Bronchial epithelial cell (primary cell): ENCODE results near the gene R3HDM1. TPM values are rescaled to one million over a fixed set of nuclear protein-coding genes. Genes with fewer than 3 reads are reported as not detected.

Experiments used
- DNase-seq: peaks from one replicate; pipeline ENCODE4 v3.0.0-alpha.2; 2010; ENCODE audit warnings: low read depth
- FAIRE-seq: peaks from 2 replicates; lab custom pipeline; 2011; peaks lifted over from hg19 to GRCh38; lab: Jason Lieb, UNC
- H3K27me3 ChIP-seq: 2 replicates; pipeline ENCODE4 v1.5.1; 2011; ENCODE audit warnings: low read length; ENCODE audit not compliant: control insufficient read depth, insufficient read depth
- H3K36me3 ChIP-seq: 2 replicates; pipeline ENCODE4 v1.5.1; 2011; ENCODE audit warnings: low read length; ENCODE audit not compliant: control insufficient read depth, insufficient read depth
- H3K4me3 ChIP-seq: 2 replicates; pipeline ENCODE4 v1.5.1; 2011; ENCODE audit warnings: mild to moderate bottlenecking, low read depth, low read length, control low read depth
- total RNA-seq: library from RNA; depleted of rRNA; stranded (reverse); fragments of >200 nt; gene quantifications from 2 replicates; pipeline ENCODE4 v1.2.1, GENCODE V29; 2014
- TF ChIP-seq, protein P1 (sequence below): IDR thresholded peaks from 2 replicates; pipeline ENCODE4 v1.5.1; 2011; ENCODE audit warnings: mild to moderate bottlenecking, moderate library complexity, low read length, control low read depth, inconsistent platforms; ENCODE audit not compliant: insufficient read depth, severe bottlenecking

R3HDM1 gene
- total RNA-seq, 1 donor from 2014 or later = 3.7 TPM

DNA sequence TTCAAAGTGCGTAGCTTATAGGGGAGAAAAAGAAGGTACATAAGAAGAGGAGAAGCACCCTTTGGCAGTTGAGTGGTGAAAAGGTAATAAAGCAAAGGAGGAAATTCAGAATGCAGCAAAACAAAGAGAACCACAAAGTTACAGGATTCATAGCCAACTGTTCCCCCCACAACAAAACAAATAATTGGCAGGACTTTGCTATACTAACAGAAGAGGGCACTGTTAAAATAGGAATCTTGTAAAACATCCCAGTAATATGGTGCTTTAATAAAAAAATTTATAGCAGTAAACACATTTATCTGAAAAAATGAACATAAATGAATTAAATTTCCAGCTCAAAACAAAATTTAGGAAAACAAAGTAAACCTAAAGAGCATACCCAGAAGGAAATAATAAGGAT is 42.3 kb downstream of the R3HDM1 start:
- H3K4me3 ChIP-seq = no peak overlapping the region
- H3K27me3 ChIP-seq = no peaks in the 10 kb centered on the region
- DNase-seq = no peak
- no peak for FAIRE-seq
- peaks cover 2% of the 10 kb centered on the region for H3K36me3 ChIP-seq
- TF ChIP-seq, protein P1, sequence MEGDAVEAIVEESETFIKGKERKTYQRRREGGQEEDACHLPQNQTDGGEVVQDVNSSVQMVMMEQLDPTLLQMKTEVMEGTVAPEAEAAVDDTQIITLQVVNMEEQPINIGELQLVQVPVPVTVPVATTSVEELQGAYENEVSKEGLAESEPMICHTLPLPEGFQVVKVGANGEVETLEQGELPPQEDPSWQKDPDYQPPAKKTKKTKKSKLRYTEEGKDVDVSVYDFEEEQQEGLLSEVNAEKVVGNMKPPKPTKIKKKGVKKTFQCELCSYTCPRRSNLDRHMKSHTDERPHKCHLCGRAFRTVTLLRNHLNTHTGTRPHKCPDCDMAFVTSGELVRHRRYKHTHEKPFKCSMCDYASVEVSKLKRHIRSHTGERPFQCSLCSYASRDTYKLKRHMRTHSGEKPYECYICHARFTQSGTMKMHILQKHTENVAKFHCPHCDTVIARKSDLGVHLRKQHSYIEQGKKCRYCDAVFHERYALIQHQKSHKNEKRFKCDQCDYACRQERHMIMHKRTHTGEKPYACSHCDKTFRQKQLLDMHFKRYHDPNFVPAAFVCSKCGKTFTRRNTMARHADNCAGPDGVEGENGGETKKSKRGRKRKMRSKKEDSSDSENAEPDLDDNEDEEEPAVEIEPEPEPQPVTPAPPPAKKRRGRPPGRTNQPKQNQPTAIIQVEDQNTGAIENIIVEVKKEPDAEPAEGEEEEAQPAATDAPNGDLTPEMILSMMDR = no peak

DNA sequence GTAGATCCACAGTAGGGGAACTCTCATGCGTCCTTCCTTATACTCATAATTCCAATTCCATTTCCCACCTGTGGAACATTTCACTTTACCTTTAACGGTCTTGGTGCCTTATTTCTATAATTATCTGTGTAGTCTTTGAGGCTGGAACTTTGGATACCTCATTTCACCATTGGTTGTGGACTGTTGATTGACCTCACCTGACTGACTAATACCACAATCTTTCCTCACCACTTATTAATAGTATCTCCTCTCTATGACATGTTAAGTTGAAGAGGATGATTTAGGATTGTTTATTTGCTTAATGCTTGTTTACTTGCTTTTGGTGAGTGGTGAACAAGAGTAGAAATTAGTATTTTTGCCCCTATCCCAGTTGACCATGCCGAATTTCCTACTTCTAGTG is 50.0 kb downstream of the R3HDM1 start:
- H3K4me3 ChIP-seq = no peak overlapping the region
- DNase-seq = no peak
- no peak for FAIRE-seq
- H3K27me3 ChIP-seq = no peaks in the 10 kb centered on the region
- TF ChIP-seq, protein P1 = no peak
- no peaks in the 10 kb centered on the region for H3K36me3 ChIP-seq

DNA sequence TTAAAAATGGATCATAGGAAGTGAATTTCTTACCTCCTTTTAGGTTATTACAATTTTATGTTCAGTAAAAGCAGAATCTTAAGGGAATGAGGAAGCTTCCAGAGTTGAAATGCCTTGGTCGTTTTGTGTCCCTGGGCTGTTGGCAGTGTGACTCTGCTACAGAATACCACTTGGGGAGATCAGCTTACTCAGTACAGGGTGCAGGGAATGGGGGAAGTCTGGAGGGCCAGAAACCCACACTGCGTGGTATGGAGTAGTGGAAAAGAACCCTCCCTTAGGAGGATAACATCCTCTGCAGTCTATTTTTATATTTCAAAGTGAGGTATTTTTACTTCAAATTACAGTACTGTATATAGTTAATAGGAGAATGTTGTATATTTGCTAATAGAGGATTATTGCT is 51.1 kb downstream of the R3HDM1 start:
- no peak overlapping the region for H3K4me3 ChIP-seq
- FAIRE-seq = no peak
- no peak for DNase-seq
- TF ChIP-seq, protein P1 = no peak
- H3K27me3 ChIP-seq = no peaks in the 10 kb centered on the region
- H3K36me3 ChIP-seq = no peaks in the 10 kb centered on the region

DNA sequence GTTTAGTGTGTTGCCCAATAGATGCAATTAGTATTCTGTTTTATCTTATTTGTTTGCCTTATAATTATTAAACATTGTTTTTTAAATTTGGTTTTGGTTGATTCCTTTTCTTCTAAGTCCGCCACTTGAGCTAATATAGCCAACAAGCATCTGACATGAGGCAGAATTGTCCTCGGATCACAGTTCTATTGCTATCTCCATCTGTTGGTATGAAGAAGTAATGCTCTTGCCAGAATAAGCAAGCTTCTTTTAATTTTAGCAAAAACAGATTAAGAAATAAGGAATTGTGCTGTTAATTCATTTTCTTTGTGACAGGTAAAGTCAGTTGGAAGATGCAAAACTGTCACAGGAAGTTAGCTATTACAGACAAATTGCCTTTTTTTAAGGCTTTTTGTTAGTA is 54.3 kb downstream of the R3HDM1 start:
- H3K27me3 ChIP-seq = no peaks in the 10 kb centered on the region
- no peak overlapping the region for H3K4me3 ChIP-seq
- DNase-seq (no peak), FAIRE-seq (no peak)
- no peaks in the 10 kb centered on the region for H3K36me3 ChIP-seq
- TF ChIP-seq, protein P1 = no peak

DNA sequence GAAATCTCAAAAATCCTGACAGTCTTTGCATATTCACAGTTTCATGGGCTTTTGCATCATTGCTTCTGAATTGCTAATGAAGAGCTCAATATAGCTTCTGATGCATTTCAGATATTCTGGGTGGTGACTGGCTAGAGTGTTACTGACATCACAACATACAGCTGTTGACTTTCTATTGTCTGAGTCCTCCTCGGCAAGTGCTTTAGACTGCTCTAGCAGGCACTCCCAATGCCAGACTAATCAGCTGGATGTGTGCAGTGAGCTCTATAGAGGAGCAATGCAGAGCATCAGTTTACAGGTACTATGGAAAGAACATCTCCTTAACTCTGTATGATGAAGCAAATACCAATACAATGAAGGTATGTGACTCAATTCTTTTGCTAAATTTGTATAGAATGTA is 54.9 kb downstream of the R3HDM1 start:
- no peak overlapping the region for H3K4me3 ChIP-seq
- FAIRE-seq (no peak), DNase-seq (peak; percentile 22)
- no peaks in the 10 kb centered on the region for H3K36me3 ChIP-seq
- H3K27me3 ChIP-seq = no peaks in the 10 kb centered on the region
- TF ChIP-seq, protein P1 = no peak

DNA sequence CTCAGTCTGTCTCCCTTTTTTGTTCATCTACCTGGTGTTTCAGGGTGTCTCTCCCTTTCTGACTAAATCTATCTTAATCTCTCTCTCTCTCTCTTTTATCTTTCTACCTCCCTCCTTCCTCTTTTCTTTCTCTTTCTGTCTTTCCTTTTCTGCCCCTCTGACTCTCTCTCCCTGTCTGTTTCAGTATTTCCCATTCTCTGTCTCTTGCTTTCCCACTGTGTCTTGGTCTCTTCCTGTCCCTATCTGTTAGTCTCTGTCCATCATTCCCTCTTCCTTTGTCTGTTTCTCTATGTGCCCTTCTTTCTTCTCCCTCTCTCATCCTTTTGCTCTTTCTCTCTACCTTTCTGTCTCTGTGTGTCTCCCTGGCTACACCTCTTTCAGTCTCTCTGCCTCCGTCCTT is 56.7 kb downstream of the R3HDM1 start:
- TF ChIP-seq, protein P1 = no peak
- Histone ChIP-seq H3K27me3 (no peaks in the 10 kb centered on the region), H3K4me3 (no peak overlapping the region), H3K36me3 (no peaks in the 10 kb centered on the region)
- no peak for FAIRE-seq
- no peak for DNase-seq
